H1 (cell line): Measurements from ENCODE around the gene MASP1. TPM values are rescaled to one million over a fixed set of nuclear protein-coding genes. Genes with fewer than 3 reads are reported as not detected.

Source experiments
- CTCF ChIA-PET: fragments of 300-600 bp; sonication (Branson Sonifier 250); formaldehyde crosslinking; loops from one replicate; lab custom pipeline; 2021; ENCODE audit not compliant: partially characterized antibody; lab: Charles Lee
- POLR2A ChIA-PET: fragments of 300-600 bp; sonication (Branson Sonifier 250); formaldehyde crosslinking; loops from one replicate; lab custom pipeline; 2021; ENCODE audit warnings: inconsistent platforms; ENCODE audit not compliant: partially characterized antibody; lab: Charles Lee
- DNase-seq, 2 experiments: peaks; one replicate each; pipeline versions ENCODE4 v3.0.0 to v3.0.0-alpha.2; 2010 to 2022; ENCODE audit warnings: low spot score in 2 of 2, low read depth in 1 of 2, mixed read lengths in 1 of 2
- FAIRE-seq: peaks from 2 replicates; lab custom pipeline; 2011; peaks lifted over from hg19 to GRCh38; lab: Jason Lieb, UNC
- H2AFZ ChIP-seq: 2 replicates; pipeline ENCODE4 v1.8.1; 2012; ENCODE audit warnings: low read length, inconsistent platforms
- H2AK5ac ChIP-seq: 2 replicates; pipeline ENCODE4 v1.6.1; 2013; ENCODE audit warnings: low read depth, low read length
- H2BK120ac ChIP-seq: replicated peaks from 2 replicates; pipeline ENCODE3; 2013; ENCODE audit warnings: low read depth, low read length, inconsistent platforms
- H2BK12ac ChIP-seq: 2 replicates; pipeline ENCODE4 v1.6.1; 2013; ENCODE audit warnings: low read depth, low read length
- H2BK15ac ChIP-seq: 2 replicates; pipeline ENCODE4 v1.6.1; 2013; ENCODE audit warnings: low read length
- H2BK20ac ChIP-seq: 2 replicates; pipeline ENCODE4 v1.6.1; 2013; ENCODE audit warnings: low read length
- H2BK5ac ChIP-seq: 2 replicates; pipeline ENCODE4 v1.6.1; 2013; ENCODE audit warnings: low read depth, low read length
- H3K14ac ChIP-seq: 2 replicates; pipeline ENCODE4 v1.6.1; 2013; ENCODE audit warnings: inconsistent platforms; ENCODE audit not compliant: insufficient read length
- H3K18ac ChIP-seq: 2 replicates; pipeline ENCODE4 v1.6.1; 2013; ENCODE audit warnings: low read length; ENCODE audit errors: extremely low read depth
- H3K23ac ChIP-seq: 2 replicates; pipeline ENCODE4 v1.6.1; 2013; ENCODE audit warnings: inconsistent platforms; ENCODE audit not compliant: insufficient read length
- H3K23me2 ChIP-seq: 2 replicates; pipeline ENCODE4 v1.6.1; 2013; ENCODE audit warnings: low read depth, low read length
- H3K27ac ChIP-seq: 2 replicates; pipeline ENCODE4 v1.6.1; 2011; ENCODE audit warnings: low read depth, low read length, inconsistent platforms
- H3K27me3 ChIP-seq, 4 experiments: replicated peaks in 1 of 4; 1 replicate in 1 of 4; 2 replicates in 3 of 4; pipeline versions ENCODE4 v1.6.1 to v1.8.1; 2011 to 2013; ENCODE audit warnings: low read length in 3 of 4, mild to moderate bottlenecking in 3 of 4, inconsistent platforms in 2 of 4, mixed read lengths in 2 of 4, moderate library complexity in 1 of 4; ENCODE audit not compliant: control insufficient read depth in 3 of 4, insufficient read depth in 3 of 4; ENCODE audit errors: extremely low read depth in 1 of 4
- H3K36me3 ChIP-seq, 4 experiments: 2 replicates each; pipeline versions ENCODE4 v1.6.1 to v1.8.1; 2011 to 2013; ENCODE audit warnings: mild to moderate bottlenecking in 4 of 4, low read length in 3 of 4, moderate library complexity in 2 of 4, control low read depth in 1 of 4, inconsistent platforms in 1 of 4; ENCODE audit not compliant: insufficient read depth in 4 of 4, control insufficient read depth in 2 of 4
- H3K4ac ChIP-seq: replicated peaks from 2 replicates; pipeline ENCODE3; 2013; ENCODE audit warnings: low read length, low read depth, mixed read lengths, inconsistent platforms; ENCODE audit not compliant: insufficient read length
- H3K4me1 ChIP-seq, 4 experiments: replicated peaks in 1 of 4; 1 replicate in 1 of 4; 2 replicates in 3 of 4; pipeline versions ENCODE4 v1.6.1 to v1.8.1; 2011 to 2013; ENCODE audit warnings: low read length in 3 of 4, inconsistent platforms in 2 of 4, mixed read lengths in 1 of 4; ENCODE audit not compliant: insufficient read depth in 4 of 4, control insufficient read depth in 3 of 4
- H3K4me2 ChIP-seq, 2 experiments: 2 replicates each; pipeline versions ENCODE4 v1.6.1 to v1.8.1; 2011 to 2013; ENCODE audit warnings: low read depth in 2 of 2, low read length in 2 of 2, control low read depth in 1 of 2, inconsistent platforms in 1 of 2, mild to moderate bottlenecking in 1 of 2; ENCODE audit not compliant: insufficient read depth in 1 of 2
- H3K4me3 ChIP-seq, 4 experiments: fragments of 200-600, 300-600 bp in 1 of 4; sonication (generic), shearing (Covaris generic), sonication (Bioruptor Twin) in 1 of 4; 2 replicates each; pipeline versions ENCODE4 v1.5.1 to v1.8.1; 2011 to 2016; ENCODE audit warnings: low read length in 4 of 4, low read depth in 3 of 4, control low read depth in 2 of 4, inconsistent platforms in 2 of 4, mild to moderate bottlenecking in 2 of 4, mixed read lengths in 1 of 4, moderate library complexity in 1 of 4; ENCODE audit not compliant: insufficient read depth in 2 of 4; ENCODE audit errors: extremely low read depth in 1 of 4
- H3K56ac ChIP-seq: replicated peaks from 2 replicates; pipeline ENCODE3; 2013; ENCODE audit warnings: low read depth, mild to moderate bottlenecking, mixed read lengths, low read length, inconsistent platforms; ENCODE audit not compliant: insufficient read length
- H3K79me1 ChIP-seq: 2 replicates; pipeline ENCODE4 v1.6.1; 2013; ENCODE audit warnings: low read depth, low read length, control low read depth
- H3K79me2 ChIP-seq, 2 experiments: 2 replicates each; pipeline versions ENCODE4 v1.6.1 to v1.8.1; 2012 to 2013; ENCODE audit warnings: low read length in 2 of 2, mild to moderate bottlenecking in 2 of 2, inconsistent platforms in 1 of 2; ENCODE audit not compliant: insufficient read depth in 2 of 2, control insufficient read depth in 1 of 2
- H3K9ac ChIP-seq, 4 experiments: replicated peaks in 1 of 4; 1 replicate in 1 of 4; 2 replicates in 3 of 4; pipeline versions ENCODE4 v1.6.1 to v1.8.1; 2011 to 2013; ENCODE audit warnings: low read depth in 3 of 4, low read length in 3 of 4, control low read depth in 2 of 4, mild to moderate bottlenecking in 2 of 4, moderate library complexity in 2 of 4, inconsistent platforms in 1 of 4; ENCODE audit errors: extremely low read depth in 1 of 4
- H3K9me3 ChIP-seq, 2 experiments: 2 replicates each; pipeline versions ENCODE4 v1.6.1 to v1.8.1; 2012 to 2013; ENCODE audit warnings: mild to moderate bottlenecking in 2 of 2, moderate library complexity in 2 of 2, control low read depth in 1 of 2, inconsistent platforms in 1 of 2, low read depth in 1 of 2, low read length in 1 of 2, mixed read lengths in 1 of 2; ENCODE audit not compliant: insufficient read depth in 2 of 2
- H4K20me1 ChIP-seq, 2 experiments: replicated peaks in 1 of 2; 2 replicates each; pipeline versions ENCODE3 to v1.8.1; 2011 to 2013; ENCODE audit warnings: inconsistent platforms in 2 of 2, low read length in 2 of 2, mild to moderate bottlenecking in 1 of 2; ENCODE audit not compliant: insufficient read depth in 2 of 2, control insufficient read depth in 1 of 2
- H4K5ac ChIP-seq: 2 replicates; pipeline ENCODE4 v1.6.1; 2013; ENCODE audit warnings: low read length, low read depth, mixed read lengths, inconsistent platforms; ENCODE audit not compliant: insufficient read length
- H4K8ac ChIP-seq: 2 replicates; pipeline ENCODE4 v1.8.0; 2013; ENCODE audit warnings: mild to moderate bottlenecking, moderate library complexity, low read length, inconsistent platforms; ENCODE audit not compliant: insufficient read depth; ENCODE audit errors: extremely low read depth
- H4K91ac ChIP-seq: replicated peaks from 2 replicates; pipeline ENCODE3; 2013; ENCODE audit warnings: low read length, mixed read lengths, inconsistent platforms; ENCODE audit not compliant: insufficient read length
- ATF3 ChIP-seq: IDR thresholded peaks from 2 replicates; pipeline ENCODE4 v1.6.1; 2011; ENCODE audit warnings: low read depth, mild to moderate bottlenecking, low read length; ENCODE audit not compliant: insufficient read depth
- BCL11A ChIP-seq, 2 experiments: IDR thresholded peaks; one replicate each; pipeline ENCODE4 v1.6.1; 2011; ENCODE audit warnings: low read depth in 2 of 2, low read length in 2 of 2, mild to moderate bottlenecking in 2 of 2
- CBX8 ChIP-seq: fragments of 300-800, 300-1000 bp; sonication (generic); IDR thresholded peaks from 2 replicates; pipeline ENCODE4 v1.7.1; 2016; ENCODE audit warnings: low read depth, low read length, borderline replicate concordance
- CHD1 ChIP-seq: IDR thresholded peaks from 2 replicates; pipeline ENCODE4 v1.6.1; 2012; ENCODE audit warnings: low read depth, low read length, improper control_type of control experiment
- EGR1 ChIP-seq: IDR thresholded peaks from 2 replicates; pipeline ENCODE4 v1.6.1; 2011; ENCODE audit warnings: low read depth, low read length, borderline replicate concordance
- EP300 ChIP-seq, 2 experiments: IDR thresholded peaks; 1 replicate in 1 of 2; 2 replicates in 1 of 2; pipeline ENCODE4 v1.6.1; 2011 to 2012; ENCODE audit warnings: low read depth in 2 of 2, low read length in 2 of 2, mild to moderate bottlenecking in 2 of 2, borderline replicate concordance in 1 of 2, inconsistent platforms in 1 of 2, moderate library complexity in 1 of 2
- EZH2 ChIP-seq: fragments of 200-600 bp; sonication (generic); IDR thresholded peaks from 2 replicates; pipeline ENCODE4 v1.7.1; 2012; ENCODE audit warnings: low read depth, mild to moderate bottlenecking, moderate library complexity, low read length, inconsistent platforms; ENCODE audit not compliant: severe bottlenecking
- JUND ChIP-seq: IDR thresholded peaks from 2 replicates; pipeline ENCODE4 v1.6.1; 2011; ENCODE audit warnings: mild to moderate bottlenecking, improper control_type of control experiment, low read length
- KDM1A ChIP-seq: fragments of 200-600, 300-600 bp; sonication (generic); IDR thresholded peaks from 2 replicates; pipeline ENCODE4 v1.7.1; 2016; ENCODE audit warnings: mild to moderate bottlenecking, low read length, borderline replicate concordance
- NRF1 ChIP-seq: IDR thresholded peaks from 2 replicates; pipeline ENCODE4 v1.6.1; 2011; ENCODE audit warnings: mild to moderate bottlenecking, low read depth, low read length, improper control_type of control experiment
- POLR2A ChIP-seq, 2 experiments: IDR thresholded peaks; 1 replicate in 1 of 2; 2 replicates in 1 of 2; pipeline ENCODE4 v1.6.1; 2011; ENCODE audit warnings: low read depth in 2 of 2, low read length in 2 of 2, mild to moderate bottlenecking in 2 of 2; ENCODE audit errors: control extremely low read depth in 1 of 2
- POU5F1 ChIP-seq: IDR thresholded peaks from 2 replicates; pipeline ENCODE4 v1.6.1; 2011; ENCODE audit warnings: low read depth, mild to moderate bottlenecking, low read length, moderate library complexity
- TAF1 ChIP-seq: IDR thresholded peaks from 2 replicates; pipeline ENCODE4 v1.6.1; 2011; ENCODE audit warnings: mild to moderate bottlenecking, low read depth, low read length
- TAF7 ChIP-seq: optimal IDR thresholded peaks from 2 replicates; pipeline ENCODE3; 2011; ENCODE audit warnings: low read depth, mild to moderate bottlenecking, inconsistent platforms, low read length, moderate library complexity, borderline replicate concordance
- WGBS, 2 experiments: shearing (Covaris generic) in 1 of 2; methylation state at CpG; one replicate each; pipeline versions ENCODE4 v1.1.6 to v1.1.7; 2013 to 2015; ENCODE audit warnings: low lambda C conversion rate in 2 of 2, mixed read lengths in 2 of 2, inconsistent platforms in 1 of 2, low coverage in 1 of 2, missing lambda C conversion rate in 1 of 2; ENCODE audit not compliant: insufficient replicate concordance in 2 of 2, insufficient coverage in 1 of 2, insufficient read length in 1 of 2; ENCODE audit errors: extremely low coverage in 1 of 2, missing lambda C conversion rate in 1 of 2; 5-methylcytosine and 5-hydroxymethylcytosine counted together
- polyA plus RNA-seq, 7 experiments: library from polyadenylated mRNA; depleted of rRNA in 3 of 7; stranded (reverse) in 5 of 7; unstranded in 2 of 7; fragments of >200 nt in 5 of 7; fragments of 200-250 nt in 2 of 7; gene quantifications; 1 replicate in 5 of 7; 2 replicates in 1 of 7; 4 replicates in 1 of 7; pipeline versions ENCODE4 v1.2.1 to v1.2.3, GENCODE V29; 2011 to 2013; ENCODE audit warnings: missing spikeins in 2 of 7, mixed read lengths in 2 of 7
- total RNA-seq: library from RNA; stranded (reverse); fragmentation: NEBNext Ultra II Directional; extraction: Animal tissue kit (Norgen Biotek cat#: 25700); gene quantifications from 2 replicates; pipeline ENCODE4 v1.2.1, GENCODE V29; 2021

The MASP1 gene
- total and polyA plus RNA-seq, 2 of the 8 experiments (the other 6 are each of a cell fraction or from before 2014, with no cell fraction given): 2.7 to 3.5 TPM

DNA sequence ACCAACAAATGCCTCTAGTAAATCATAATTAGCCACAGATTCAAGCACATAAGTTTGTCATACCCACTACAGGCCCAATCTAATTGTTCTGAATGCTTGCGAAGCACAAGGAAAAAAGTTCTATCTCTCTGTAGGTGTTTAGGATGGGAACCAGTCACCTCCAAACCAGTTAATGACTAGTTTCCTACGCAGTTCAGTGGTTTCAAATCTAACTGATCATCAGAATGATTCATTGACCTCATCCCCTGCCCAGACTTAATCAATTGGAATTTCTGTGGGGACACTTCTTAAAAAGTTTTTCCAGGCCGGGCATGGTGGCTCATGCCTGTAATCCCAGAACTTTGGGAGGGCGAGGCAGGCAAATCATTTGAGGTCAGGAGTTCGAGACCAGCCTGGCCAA lies 24.3 kb upstream of the MASP1 start:
- H3K14ac ChIP-seq: no peak overlapping the region
- no peak overlapping the region for H2BK12ac ChIP-seq
- no peak overlapping the region for H4K5ac ChIP-seq
- H2AFZ ChIP-seq: no peak overlapping the region
- no peak for FAIRE-seq
- H4K91ac ChIP-seq: no peak overlapping the region
- DNase-seq: no peak
- H3K4ac ChIP-seq: no peak overlapping the region
- H3K23ac ChIP-seq: no peak overlapping the region
- H3K9ac ChIP-seq: no peak overlapping the region
- no peak overlapping the region for H3K4me2 ChIP-seq
- H3K9me3 ChIP-seq: no peaks in the 10 kb centered on the region
- no peaks in the 10 kb centered on the region for H3K79me1 ChIP-seq
- H2AK5ac ChIP-seq: no peak overlapping the region
- no peak overlapping the region for H3K18ac ChIP-seq
- H2BK15ac ChIP-seq: no peak overlapping the region
- H3K27ac ChIP-seq: no peak overlapping the region
- ChIA-PET POLR2A (no interaction called here), CTCF (interaction anchor here (0.6 to 24.1 kb wide), 8 partner anchors 45 to 395 kb away, joined by 3 to 947 read pairs (median 37); partner anchors contain the start of genes RTP2 and SST)
- no peak overlapping the region for H3K56ac ChIP-seq
- H4K8ac ChIP-seq: no peak overlapping the region
- H3K4me1 ChIP-seq: peaks cover 0 to 4% (median 2%) of the 10 kb centered on the region in 4 experiments; a peak in 4 of 7 replicates
- no peak overlapping the region for H2BK5ac ChIP-seq
- no peaks in the 10 kb centered on the region for H4K20me1 ChIP-seq
- H2BK20ac ChIP-seq: no peak overlapping the region
- H3K36me3 ChIP-seq: no peaks in the 10 kb centered on the region
- H3K23me2 ChIP-seq: no peaks in the 10 kb centered on the region
- TF ChIP-seq CBX8 (no peak), KDM1A (no peak), EGR1 (no peak), ATF3 (no peak), EZH2 (no peak), EP300 (IDR thresholded peaks at IDR 0.05; ENCODE audit: borderline replicate concordance in 1 of 2, low read depth in 2 of 2, low read length in 2 of 2) (no peak), POLR2A (IDR thresholded peaks at IDR 0.05; ENCODE audit: control extremely low read depth in 1 of 2, low read depth in 2 of 2, low read length in 2 of 2) (no peak), JUND (no peak), TAF7 (no peak), CHD1 (no peak), POU5F1 (no peak), NRF1 (no peak), TAF1 (no peak), BCL11A (IDR thresholded peaks at IDR 0.05; ENCODE audit: low read depth in 2 of 2, low read length in 2 of 2) (no peak)
- TF ChIP-seq, all 59 proteins: peak for 0
- WGBS, 2 experiments: 91% methylated on average over 5 of the region's 5 CpGs; no CpG with 5 or more reads in 1 of the 2 experiments
- H3K4me3 ChIP-seq: no peak overlapping the region
- no peaks in the 10 kb centered on the region; a peak in 2 of 7 replicates for H3K27me3 ChIP-seq
- no peak overlapping the region for H2BK120ac ChIP-seq
- no peaks in the 10 kb centered on the region for H3K79me2 ChIP-seq
